EL (cell line): ENCODE results near the gene TBX1.
"Not testable (repeated sequence)": the region's sequence is repeated elsewhere in the genome, so short reads cannot be mapped to it uniquely, and the experiment has no call there.

Experiments used
- DNase-seq: peaks from one replicate; pipeline ENCODE4 v3.0.0-alpha.2; 2016

Gene TBX1

GRCh38 chr22:19785461-19786263 is 25.1 kb downstream of the TBX1 start:
- DNase-seq: no peak

- no peak for DNase-seq
These were observed 25.6 kb downstream of the TBX1 start for GRCh38 chr22:19786264-19786585.

GRCh38 chr22:19786959-19787848 is 26.6 kb downstream of the TBX1 start:
- no peak for DNase-seq

GRCh38 chr22:19787849-19788141 is 27.2 kb downstream of the TBX1 start:
- DNase-seq: no peak

- no peak for DNase-seq
These were observed 28.2 kb downstream of the TBX1 start for GRCh38 chr22:19788661-19789225.

- DNase-seq: no peak
These were observed 28.8 kb downstream of the TBX1 start for GRCh38 chr22:19789406-19789805.

- no peak for DNase-seq
These were observed 29.2 kb downstream of the TBX1 start for GRCh38 chr22:19789828-19790227.

GRCh38 chr22:19791243-19791642 is 30.7 kb downstream of the TBX1 start:
- no peak for DNase-seq

GRCh38 chr22:19791894-19792293 is 31.3 kb downstream of the TBX1 start:
- no peak for DNase-seq

- DNase-seq: not testable (repeated sequence)
These were observed 31.9 kb downstream of the TBX1 start for GRCh38 chr22:19792383-19792896.

- no peak for DNase-seq
These were observed 32.6 kb downstream of the TBX1 start for GRCh38 chr22:19793161-19793560.

- no peak for DNase-seq
These were observed 33.2 kb downstream of the TBX1 start for GRCh38 chr22:19793661-19794310.

GRCh38 chr22:19795617-19796008 is 35.0 kb downstream of the TBX1 start:
- DNase-seq: peak; percentile 33

- no peak for DNase-seq
These were observed 35.6 kb downstream of the TBX1 start for GRCh38 chr22:19796160-19796559.

- DNase-seq: no peak
These were observed 36.8 kb downstream of the TBX1 start for GRCh38 chr22:19797086-19798002.

- no peak for DNase-seq
These were observed 37.6 kb downstream of the TBX1 start for GRCh38 chr22:19798003-19798665.

- DNase-seq: no peak
These were observed 38.3 kb downstream of the TBX1 start for GRCh38 chr22:19798891-19799293.

- peak; percentile 99 for DNase-seq
These were observed 39.0 kb downstream of the TBX1 start for GRCh38 chr22:19799322-19800190.

GRCh38 chr22:19800306-19800705 is 39.7 kb downstream of the TBX1 start:
- no peak for DNase-seq

- peak; percentile 49 for DNase-seq
These were observed 40.2 kb downstream of the TBX1 start for GRCh38 chr22:19800761-19801244.
